DND-41 (cell line): ENCODE measurements around the gene OR10J4.
"Not testable (repeated sequence)": the region's sequence is repeated elsewhere in the genome, so short reads cannot be mapped to it uniquely, and the experiment has no call there.

Experiments used
- ATAC-seq: fragments of 200-7000 bp; cut with Tn5 transposase; 3 replicates; pipeline ENCODE4 v1.9.1; 2021; ENCODE audit warnings: low read depth; ENCODE audit not compliant: insufficient read depth
- DNase-seq: peaks from one replicate; pipeline ENCODE4 v3.0.0-alpha.2; 2020
- H2AFZ ChIP-seq: 2 replicates; pipeline ENCODE4 v1.6.0; 2012; ENCODE audit warnings: low read depth, low read length
- H3K27ac ChIP-seq: 2 replicates; pipeline ENCODE4 v1.5.1; 2012; ENCODE audit warnings: low read length, inconsistent platforms
- H3K27me3 ChIP-seq: fragments of 200-600 bp; sonication (generic); 2 replicates; pipeline ENCODE4 v1.6.0; 2012; ENCODE audit warnings: low read length, mild to moderate bottlenecking, inconsistent platforms; ENCODE audit not compliant: insufficient read depth, poor library complexity
- H3K36me3 ChIP-seq: 2 replicates; pipeline ENCODE4 v1.5.1; 2012; ENCODE audit warnings: low read length, inconsistent platforms; ENCODE audit not compliant: insufficient read depth
- H3K4me1 ChIP-seq: 2 replicates; pipeline ENCODE4 v1.5.1; 2012; ENCODE audit warnings: mild to moderate bottlenecking, low read length; ENCODE audit not compliant: insufficient read depth
- H3K4me2 ChIP-seq: 2 replicates; pipeline ENCODE4 v1.6.0; 2012; ENCODE audit warnings: mild to moderate bottlenecking, moderate library complexity, low read length, inconsistent platforms; ENCODE audit not compliant: insufficient read depth
- H3K4me3 ChIP-seq, 2 experiments: fragments of 200-600 bp in 1 of 2; shearing (Covaris generic) in 1 of 2; 2 replicates each; pipeline ENCODE4 v1.5.1; 2012 to 2016; ENCODE audit warnings: inconsistent platforms in 2 of 2, low read length in 2 of 2, mild to moderate bottlenecking in 2 of 2, low read depth in 1 of 2, moderate library complexity in 1 of 2
- H3K79me2 ChIP-seq: 2 replicates; pipeline ENCODE4 v1.6.0; 2012; ENCODE audit warnings: low read length, inconsistent platforms; ENCODE audit not compliant: insufficient read depth
- H3K9ac ChIP-seq: 2 replicates; pipeline ENCODE4 v1.6.0; 2012; ENCODE audit warnings: low read depth, mild to moderate bottlenecking, inconsistent platforms, low read length, moderate library complexity
- H3K9me3 ChIP-seq: 2 replicates; pipeline ENCODE4 v1.5.1; 2012; ENCODE audit warnings: low read length, moderate library complexity, mild to moderate bottlenecking, inconsistent platforms; ENCODE audit not compliant: insufficient read depth, severe bottlenecking
- H4K20me1 ChIP-seq: 2 replicates; pipeline ENCODE4 v1.6.0; 2012; ENCODE audit warnings: low read length; ENCODE audit not compliant: insufficient read depth
- EZH2 ChIP-seq: IDR thresholded peaks from 3 replicates; pipeline ENCODE4 v1.6.1; 2012; ENCODE audit warnings: borderline replicate concordance, low read depth, mild to moderate bottlenecking, moderate library complexity, low read length, inconsistent platforms; ENCODE audit not compliant: severe bottlenecking
- TF ChIP-seq, protein P1 (sequence below): IDR thresholded peaks from 2 replicates; pipeline ENCODE4 v1.5.1; 2012; ENCODE audit warnings: borderline replicate concordance, low read length, moderate library complexity, mild to moderate bottlenecking; ENCODE audit not compliant: poor library complexity, severe bottlenecking; ENCODE audit errors: extremely low read depth

OR10J4 gene

GRCh38 chr1:159443066-159443750 is 11.2 kb downstream of the OR10J4 start:
- TF ChIP-seq EZH2: no peak
- TF ChIP-seq, protein P1, sequence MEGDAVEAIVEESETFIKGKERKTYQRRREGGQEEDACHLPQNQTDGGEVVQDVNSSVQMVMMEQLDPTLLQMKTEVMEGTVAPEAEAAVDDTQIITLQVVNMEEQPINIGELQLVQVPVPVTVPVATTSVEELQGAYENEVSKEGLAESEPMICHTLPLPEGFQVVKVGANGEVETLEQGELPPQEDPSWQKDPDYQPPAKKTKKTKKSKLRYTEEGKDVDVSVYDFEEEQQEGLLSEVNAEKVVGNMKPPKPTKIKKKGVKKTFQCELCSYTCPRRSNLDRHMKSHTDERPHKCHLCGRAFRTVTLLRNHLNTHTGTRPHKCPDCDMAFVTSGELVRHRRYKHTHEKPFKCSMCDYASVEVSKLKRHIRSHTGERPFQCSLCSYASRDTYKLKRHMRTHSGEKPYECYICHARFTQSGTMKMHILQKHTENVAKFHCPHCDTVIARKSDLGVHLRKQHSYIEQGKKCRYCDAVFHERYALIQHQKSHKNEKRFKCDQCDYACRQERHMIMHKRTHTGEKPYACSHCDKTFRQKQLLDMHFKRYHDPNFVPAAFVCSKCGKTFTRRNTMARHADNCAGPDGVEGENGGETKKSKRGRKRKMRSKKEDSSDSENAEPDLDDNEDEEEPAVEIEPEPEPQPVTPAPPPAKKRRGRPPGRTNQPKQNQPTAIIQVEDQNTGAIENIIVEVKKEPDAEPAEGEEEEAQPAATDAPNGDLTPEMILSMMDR: no peak
- Histone ChIP-seq H3K79me2 (no peaks in the 10 kb centered on the region), H3K27me3 (no peaks in the 10 kb centered on the region), H3K36me3 (no peaks in the 10 kb centered on the region), H3K4me2 (no peak overlapping the region), H3K9me3 (no peaks in the 10 kb centered on the region), H3K4me1 (no peaks in the 10 kb centered on the region), H2AFZ (no peak overlapping the region), H4K20me1 (no peaks in the 10 kb centered on the region), H3K9ac (no peak overlapping the region), H3K4me3 (no peak overlapping the region), H3K27ac (no peak overlapping the region)
- ATAC-seq (no peak), DNase-seq (no peak)

GRCh38 chr1:159444511-159444910 is 12.5 kb downstream of the OR10J4 start:
- no peaks in the 10 kb centered on the region for H3K36me3 ChIP-seq

DNA sequence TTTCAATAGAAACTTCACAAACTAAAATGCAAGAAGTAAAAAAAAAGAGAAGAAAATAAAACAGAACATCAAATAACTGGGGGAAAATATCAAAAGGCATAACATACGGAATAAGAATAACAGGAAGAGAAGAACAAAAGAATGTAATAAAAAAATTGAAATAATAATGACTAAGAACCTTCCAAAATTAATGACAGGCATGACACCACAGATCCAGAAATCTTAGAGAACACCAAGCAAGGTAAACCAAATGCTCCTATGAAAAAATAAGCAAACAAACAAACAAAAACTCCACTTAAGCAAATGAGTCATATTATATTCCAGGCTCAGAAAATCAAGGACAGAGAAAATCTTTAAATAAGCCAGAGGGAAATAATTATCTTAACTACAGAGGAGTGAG is 16.2 kb downstream of the OR10J4 start:
- Histone ChIP-seq H4K20me1 (no peaks in the 10 kb centered on the region), H3K36me3 (no peaks in the 10 kb centered on the region), H2AFZ (no peak overlapping the region), H3K79me2 (no peaks in the 10 kb centered on the region), H3K9ac (no peak overlapping the region), H3K4me3 (no peak overlapping the region), H3K9me3 (no peaks in the 10 kb centered on the region), H3K4me2 (no peak overlapping the region), H3K4me1 (no peaks in the 10 kb centered on the region), H3K27me3 (no peaks in the 10 kb centered on the region), H3K27ac (no peak overlapping the region)
- no peak for TF ChIP-seq EZH2
- TF ChIP-seq, protein P1: no peak
- DNase-seq: no peak
- no peak for ATAC-seq

More at GRCh38 chr1:159444511-159444910, 12.5 kb downstream of the OR10J4 start:
- H4K20me1 ChIP-seq: no peaks in the 10 kb centered on the region
- DNase-seq (no peak), ATAC-seq (no peak)
- no peak overlapping the region for H3K4me2 ChIP-seq
- H3K9me3 ChIP-seq: no peaks in the 10 kb centered on the region
- no peak overlapping the region for H3K27ac ChIP-seq
- H2AFZ ChIP-seq: no peak overlapping the region
- no peaks in the 10 kb centered on the region for H3K27me3 ChIP-seq
- no peak overlapping the region for H3K9ac ChIP-seq
- H3K79me2 ChIP-seq: no peaks in the 10 kb centered on the region
- no peaks in the 10 kb centered on the region for H3K4me1 ChIP-seq
- TF ChIP-seq EZH2: no peak
- TF ChIP-seq, protein P1: no peak
- no peak overlapping the region for H3K4me3 ChIP-seq

- not testable (repeated sequence) for H2AFZ ChIP-seq, H3K4me1 ChIP-seq, H3K27me3 ChIP-seq, DNase-seq, H3K9ac ChIP-seq, H3K79me2 ChIP-seq, H3K27ac ChIP-seq, H3K36me3 ChIP-seq, ATAC-seq, H3K4me3 ChIP-seq, H4K20me1 ChIP-seq, H3K4me2 ChIP-seq, H3K9me3 ChIP-seq
Measured at GRCh38 chr1:159449605-159450004, 17.6 kb downstream of the OR10J4 start.
